Measurements from ENCODE around the gene PLEKHA7.

Gene PLEKHA7

DNA sequence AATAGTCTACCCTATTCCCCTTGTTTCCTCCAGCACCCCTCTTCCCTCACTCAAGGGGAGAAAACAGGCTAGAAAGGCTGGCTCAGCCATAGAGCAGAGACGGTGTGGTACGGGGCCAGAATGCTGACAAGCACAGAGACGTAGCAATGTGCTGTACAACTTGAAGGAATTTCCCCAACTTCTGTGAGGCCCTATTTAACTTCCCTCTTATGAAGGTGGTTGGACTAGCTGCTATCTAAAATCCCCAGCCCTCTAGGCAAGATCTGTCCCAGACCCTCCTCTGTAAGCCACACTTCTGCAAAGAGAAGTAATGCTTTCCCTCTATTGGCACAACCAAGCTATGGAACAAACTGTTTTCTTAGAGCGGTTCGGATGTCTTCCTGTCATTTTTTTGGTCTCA is 37.8 kb downstream of the PLEKHA7 start:
- TF ChIP-seq, protein P1, sequence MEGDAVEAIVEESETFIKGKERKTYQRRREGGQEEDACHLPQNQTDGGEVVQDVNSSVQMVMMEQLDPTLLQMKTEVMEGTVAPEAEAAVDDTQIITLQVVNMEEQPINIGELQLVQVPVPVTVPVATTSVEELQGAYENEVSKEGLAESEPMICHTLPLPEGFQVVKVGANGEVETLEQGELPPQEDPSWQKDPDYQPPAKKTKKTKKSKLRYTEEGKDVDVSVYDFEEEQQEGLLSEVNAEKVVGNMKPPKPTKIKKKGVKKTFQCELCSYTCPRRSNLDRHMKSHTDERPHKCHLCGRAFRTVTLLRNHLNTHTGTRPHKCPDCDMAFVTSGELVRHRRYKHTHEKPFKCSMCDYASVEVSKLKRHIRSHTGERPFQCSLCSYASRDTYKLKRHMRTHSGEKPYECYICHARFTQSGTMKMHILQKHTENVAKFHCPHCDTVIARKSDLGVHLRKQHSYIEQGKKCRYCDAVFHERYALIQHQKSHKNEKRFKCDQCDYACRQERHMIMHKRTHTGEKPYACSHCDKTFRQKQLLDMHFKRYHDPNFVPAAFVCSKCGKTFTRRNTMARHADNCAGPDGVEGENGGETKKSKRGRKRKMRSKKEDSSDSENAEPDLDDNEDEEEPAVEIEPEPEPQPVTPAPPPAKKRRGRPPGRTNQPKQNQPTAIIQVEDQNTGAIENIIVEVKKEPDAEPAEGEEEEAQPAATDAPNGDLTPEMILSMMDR (IDR thresholded peaks at IDR 0.05) = no peak

DNA sequence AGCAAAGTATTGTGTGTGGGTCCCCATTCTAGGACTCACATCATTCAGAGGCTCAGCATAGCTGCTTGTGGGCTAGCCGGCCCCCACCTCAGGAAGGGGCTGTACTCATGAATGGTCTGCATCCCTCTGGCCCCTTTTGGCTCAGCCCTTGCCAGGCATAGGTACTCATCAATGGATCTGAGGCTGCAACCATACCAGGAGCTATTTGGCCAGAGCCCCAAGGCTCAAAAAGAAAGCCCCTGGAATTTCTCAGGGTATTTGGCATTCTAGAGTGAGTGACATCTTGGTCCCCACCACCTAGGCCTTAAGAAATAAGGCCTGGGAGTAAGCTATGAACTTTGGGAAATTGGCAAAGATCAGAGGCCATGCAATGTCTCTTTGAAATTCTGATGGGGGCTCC is 38.3 kb downstream of the PLEKHA7 start:
- TF ChIP-seq, protein P1 (IDR thresholded peaks at IDR 0.05) = no peak

- TF ChIP-seq, protein P1 (IDR thresholded peaks at IDR 0.05) = no peak
Observed at GRCh38 chr11:16973338-16973964, 40.8 kb downstream of the PLEKHA7 start.

DNA sequence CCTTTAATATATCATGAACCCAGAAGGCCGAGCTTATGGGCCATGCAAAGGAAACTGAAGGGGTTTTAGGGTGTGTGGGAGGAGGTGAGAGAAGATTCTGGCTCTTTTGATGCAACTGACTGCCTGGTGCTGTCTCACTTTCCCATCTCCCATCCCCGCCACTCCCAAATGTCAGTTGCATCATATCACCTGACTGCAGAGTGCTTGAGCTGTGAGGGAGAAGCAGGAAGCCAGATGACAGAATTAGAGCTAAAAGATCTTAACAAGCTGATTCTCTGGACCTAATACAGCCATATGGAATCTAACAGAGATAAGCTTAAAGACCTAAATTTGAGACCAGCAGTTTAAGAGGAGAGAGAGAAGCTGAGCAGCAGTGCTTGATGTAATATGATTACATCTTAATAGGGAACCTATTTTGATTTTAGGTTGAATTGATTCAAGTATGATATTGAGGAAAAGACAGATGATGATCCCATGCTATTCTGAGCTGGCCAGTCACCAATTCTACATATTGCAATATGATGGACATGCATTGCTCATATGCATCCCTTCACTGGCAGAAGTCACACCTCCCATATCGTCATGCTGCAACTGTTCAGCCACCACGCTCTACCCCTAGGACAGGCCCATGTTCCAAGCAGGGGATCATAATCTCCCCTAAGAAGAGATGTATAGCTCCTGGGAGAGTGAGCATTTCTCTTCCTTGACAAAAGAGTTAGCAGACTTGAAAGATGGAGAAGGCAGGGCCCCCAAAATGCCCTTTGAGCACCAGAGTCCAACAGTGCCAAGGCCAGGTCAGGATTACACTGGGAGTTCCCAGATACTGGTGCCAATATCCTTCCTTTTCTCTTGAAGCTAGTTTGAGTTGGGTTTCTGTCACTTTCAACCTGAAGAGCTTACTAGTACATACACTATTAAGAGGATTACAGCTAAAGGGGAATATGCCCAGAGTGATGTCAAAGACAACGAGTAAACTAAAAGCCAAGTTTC is 44.9 kb downstream of the PLEKHA7 start:
- TF ChIP-seq, protein P1 (IDR thresholded peaks at IDR 0.05) = no peak

DNA sequence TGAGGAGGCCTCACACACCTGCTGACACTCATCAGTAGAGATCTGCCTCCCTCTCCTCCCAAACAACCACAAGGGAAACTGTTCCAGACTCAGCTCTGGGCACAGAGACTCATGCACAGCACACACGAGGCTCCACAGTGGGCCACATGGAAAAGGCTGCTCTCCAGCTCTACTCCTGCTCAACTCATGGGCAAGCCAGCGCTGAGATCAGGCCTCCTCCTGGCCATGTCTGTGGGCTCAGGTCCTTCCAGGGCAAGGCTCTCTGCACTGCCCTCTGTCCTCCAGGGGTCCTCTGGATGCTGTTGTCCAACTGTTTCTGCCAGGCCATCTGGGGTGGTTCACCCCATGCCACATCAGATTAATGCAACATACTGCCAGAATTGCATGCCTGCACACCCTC is 46.0 kb downstream of the PLEKHA7 start:
- TF ChIP-seq, protein P1 (IDR thresholded peaks at IDR 0.05) = no peak

DNA sequence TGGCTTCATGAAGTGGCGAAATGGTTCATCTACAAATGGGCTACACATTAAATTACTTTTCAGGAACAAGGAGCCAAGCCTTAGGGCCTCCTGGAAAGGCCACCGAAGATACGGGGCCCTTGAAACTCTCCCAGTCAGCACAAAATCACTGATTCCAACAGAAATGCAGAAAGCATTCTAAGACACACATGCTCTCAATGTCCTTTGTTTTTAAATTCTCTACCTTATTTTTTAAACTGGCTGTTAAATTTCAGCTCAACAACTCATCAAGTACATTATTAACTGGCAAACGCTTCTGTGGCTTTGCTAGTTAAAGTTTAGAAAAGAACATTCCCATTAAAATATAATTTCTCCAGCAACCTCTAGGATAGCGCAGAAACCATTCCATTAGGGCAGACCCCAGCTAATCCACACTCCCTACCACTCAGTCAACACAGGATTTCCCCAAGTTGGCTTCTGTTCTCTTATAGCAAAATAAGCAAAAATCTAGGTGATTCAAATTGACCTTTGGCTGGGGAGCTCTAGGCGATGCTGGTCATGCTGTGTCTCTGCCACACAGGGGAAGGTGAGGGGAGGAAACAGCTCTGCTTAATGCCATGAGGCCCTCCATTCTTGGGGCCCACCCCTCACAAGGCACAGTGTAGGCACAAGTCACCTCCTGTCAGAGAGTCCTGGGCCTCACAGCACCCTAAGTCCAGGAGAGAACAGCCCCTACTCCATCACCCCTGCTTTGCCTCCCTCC is 47.1 kb downstream of the PLEKHA7 start:
- TF ChIP-seq, protein P1 (IDR thresholded peaks at IDR 0.05) = no peak

- TF ChIP-seq, protein P1 (IDR thresholded peaks at IDR 0.05) = no peak
Observed at GRCh38 chr11:16964501-16964900, 49.7 kb downstream of the PLEKHA7 start.

Measured in LNCAP (cell line).